ENCODE results near the gene KANSL2. TPM values are rescaled to one million over a fixed set of nuclear protein-coding genes. Genes with fewer than 3 reads are reported as not detected.
"Not testable (repeated sequence)": the region's sequence is repeated elsewhere in the genome, so short reads cannot be mapped to it uniquely, and the experiment has no call there.

KANSL2 gene
- total RNA-seq, 1 donor from 2014 or later = 19.7 TPM

DNA sequence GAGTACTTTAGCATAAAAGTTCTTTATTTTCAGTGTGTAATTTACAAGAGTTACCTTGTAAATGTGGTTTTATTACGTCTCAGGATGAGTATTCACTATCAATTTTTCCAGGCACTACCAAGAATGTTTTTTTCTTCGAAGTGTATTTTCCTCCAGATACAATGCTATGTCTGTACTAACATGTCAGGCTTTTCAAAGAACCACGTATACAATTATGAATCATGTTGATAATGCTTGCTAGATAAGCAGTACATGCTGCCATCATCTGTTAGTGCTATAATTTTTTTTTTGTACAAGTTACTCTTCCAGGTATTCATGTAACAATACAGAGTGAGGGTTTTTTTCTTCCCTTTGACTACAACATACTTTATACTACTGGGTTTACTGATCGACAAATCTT lies 5.6 kb upstream of the KANSL2 start:
- intact Hi-C loops (cut with DNase I) = no loop called here
- DNase-seq (ENCODE audit: missing footprints) (no peak), ATAC-seq (no peak)

DNA sequence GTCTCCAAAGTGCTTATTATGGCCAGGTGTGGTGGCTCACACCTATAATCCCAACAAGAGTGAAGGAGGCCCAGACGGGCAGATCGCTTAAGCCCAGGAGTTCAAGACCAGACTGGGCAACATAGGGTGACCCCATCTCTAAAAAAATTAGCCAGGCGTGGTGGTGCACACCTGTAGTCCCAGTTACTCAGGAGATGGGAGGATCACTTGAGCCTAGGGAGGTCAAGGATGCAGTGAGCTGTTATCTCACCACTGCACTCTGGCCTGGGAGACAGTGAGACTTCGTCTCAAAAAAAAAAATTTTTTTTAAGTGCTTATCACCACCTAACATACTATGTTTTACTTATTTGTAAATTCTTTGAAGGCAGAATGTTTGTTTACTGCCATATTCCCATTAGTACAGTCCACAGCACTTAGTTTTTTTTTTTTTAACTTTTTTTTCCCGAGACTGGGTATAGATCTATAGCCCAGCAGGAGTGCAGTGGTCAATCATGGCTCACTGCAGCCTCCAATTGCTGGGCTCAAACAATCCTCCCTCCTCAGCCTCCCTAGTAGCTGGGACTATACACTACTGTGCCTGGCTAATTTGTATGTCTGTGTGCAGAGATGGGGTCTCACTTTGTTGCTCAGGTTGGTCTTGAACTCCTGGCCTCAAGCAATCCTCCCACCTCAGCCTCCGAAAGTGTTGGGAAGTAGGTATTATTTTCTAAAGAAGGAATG lies 4.7 kb upstream of the KANSL2 start:
- intact Hi-C loops (cut with DNase I) = no loop called here
- ATAC-seq (no peak), DNase-seq (ENCODE audit: missing footprints) (no peak)

DNA sequence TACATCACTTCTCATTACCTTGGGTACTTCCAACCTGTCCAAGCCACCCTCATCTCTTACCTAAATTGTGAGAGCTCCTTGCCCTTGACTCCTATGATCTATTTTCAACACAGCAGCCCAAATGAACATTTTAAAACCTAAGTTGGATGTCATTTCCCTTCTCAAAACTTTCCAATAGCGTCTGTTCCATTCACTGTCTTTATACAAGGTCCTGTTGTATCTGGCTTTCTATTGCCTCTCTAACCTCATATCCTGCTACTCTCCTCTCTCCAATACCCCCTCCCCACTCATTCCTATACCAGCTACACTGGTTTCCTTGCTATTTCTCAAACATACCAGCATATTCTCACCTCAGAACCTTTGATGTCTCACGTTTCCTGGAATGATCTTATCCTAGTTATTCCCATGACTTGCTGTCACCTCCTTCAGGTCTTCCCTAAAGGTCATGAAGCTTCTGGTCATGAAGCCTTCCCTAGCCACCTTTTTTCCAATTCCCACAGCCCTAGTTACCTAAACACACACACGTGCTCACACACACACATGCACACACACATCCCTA lies 4.1 kb upstream of the KANSL2 start:
- DNase-seq (ENCODE audit: missing footprints) (no peak), ATAC-seq (no peak)
- intact Hi-C loops (cut with DNase I) = no loop called here

DNA sequence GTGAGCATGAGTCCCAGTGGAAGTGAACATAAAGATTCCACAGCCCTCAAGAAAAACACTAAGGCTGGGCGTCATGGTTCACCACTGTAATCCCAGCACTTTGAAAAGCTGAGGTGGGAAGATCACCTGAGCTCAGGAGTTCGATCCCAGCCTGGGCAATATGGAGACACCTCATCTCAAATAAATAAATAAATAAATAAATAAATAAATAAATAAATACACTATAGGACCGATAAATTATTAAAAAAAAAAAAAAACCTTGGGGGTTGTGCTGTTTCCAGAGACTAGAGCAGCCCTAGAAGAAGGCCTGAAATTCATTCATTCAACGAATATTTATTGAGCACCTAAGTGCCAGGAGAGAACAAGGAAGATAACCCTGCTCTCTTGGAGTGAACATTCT lies 1.5 kb upstream of the KANSL2 start:
- intact Hi-C loops (cut with DNase I) = loop anchor here (2.0 kb wide), 1 partner anchor 33 kb away; the partner anchor contains the start of gene CCNT1
- no peak for DNase-seq (ENCODE audit: missing footprints)
- no peak for ATAC-seq

DNA sequence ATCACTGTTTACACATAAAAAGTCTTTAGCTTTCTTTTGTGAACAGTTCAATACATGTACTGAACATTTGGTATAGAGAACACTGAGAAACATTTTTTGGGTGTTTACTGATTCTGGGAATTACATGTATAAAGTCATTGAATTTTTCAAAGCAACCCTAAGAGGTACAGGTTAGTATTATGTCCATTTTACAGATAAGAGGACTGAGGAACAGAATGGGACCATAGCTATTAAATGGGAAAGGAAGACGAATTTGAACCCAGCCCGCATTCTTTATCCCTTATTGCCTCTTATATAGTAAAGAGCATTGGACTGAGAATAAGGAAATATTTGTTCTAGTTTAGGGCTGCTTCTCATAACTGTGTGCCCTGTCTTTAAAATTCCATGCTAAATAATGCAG lies 889 bp upstream of the KANSL2 start:
- intact Hi-C loops (cut with DNase I) = loop anchor here (2.0 kb wide), 1 partner anchor 34 kb away; the partner anchor contains the start of gene CCNT1
- ATAC-seq (no peak), DNase-seq (ENCODE audit: missing footprints) (no peak)

DNA sequence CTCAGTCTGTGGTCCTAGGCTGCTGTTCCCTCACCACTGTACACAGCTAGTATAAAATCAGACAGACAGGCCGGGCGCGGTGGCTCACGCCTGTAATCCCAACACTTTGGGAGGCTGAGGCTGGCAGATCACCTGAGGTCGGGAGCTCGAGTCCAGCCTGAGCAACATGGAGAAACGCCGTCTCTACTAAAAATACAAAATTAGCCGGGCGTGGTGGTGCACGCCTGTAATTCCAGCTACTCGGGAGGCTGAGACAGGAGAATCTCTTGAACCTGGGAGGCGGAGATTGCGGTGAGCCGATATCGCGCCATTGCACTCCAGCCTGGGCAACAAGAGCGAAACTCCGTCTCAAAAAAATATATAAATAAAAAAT lies 481 bp upstream of the KANSL2 start:
- intact Hi-C loops (cut with DNase I) = loop anchor here (2.0 kb wide), 1 partner anchor 34 kb away; the partner anchor contains the start of gene CCNT1
- DNase-seq (ENCODE audit: missing footprints); ATAC-seq: not testable (repeated sequence)

DNA sequence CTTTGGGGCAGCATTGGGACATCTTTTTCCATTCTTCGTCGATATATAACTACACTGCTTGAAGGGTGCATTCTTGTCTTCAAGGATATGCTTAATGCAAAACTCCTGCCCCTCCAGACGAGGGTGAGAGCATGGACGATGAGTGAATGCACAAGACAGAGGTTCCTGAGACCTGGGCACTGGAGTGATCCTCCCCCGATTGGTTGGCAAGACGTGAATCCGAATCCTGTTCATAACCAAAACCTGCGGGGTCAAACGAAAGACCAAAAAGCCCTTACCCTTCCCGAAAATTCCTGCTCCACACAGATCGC lies 684 bp downstream of the KANSL2 start:
- no peak for ATAC-seq
- intact Hi-C loops (cut with DNase I) = no loop called here
- DNase-seq (ENCODE audit: missing footprints) = no peak

DNA sequence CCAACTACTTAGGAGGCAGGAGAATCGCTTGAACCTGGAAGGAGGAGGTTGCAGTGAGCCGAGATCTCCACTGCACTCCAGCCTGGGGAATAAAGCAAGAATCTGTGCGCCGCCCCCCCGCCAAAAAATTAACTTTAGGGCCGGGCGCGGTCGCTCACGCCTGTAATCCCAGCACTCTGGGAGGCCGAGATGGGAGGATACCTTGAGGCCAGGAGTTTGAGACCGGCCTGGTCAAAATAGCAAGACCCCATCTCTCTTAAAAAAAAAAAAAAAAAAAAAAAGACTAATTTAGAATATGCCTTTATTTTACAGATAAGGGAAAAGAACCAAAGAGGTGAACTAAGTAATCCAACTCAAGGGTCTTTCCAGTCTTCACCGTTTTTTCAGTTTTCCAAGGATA lies 1.2 kb downstream of the KANSL2 start:
- ATAC-seq (no peak), DNase-seq (ENCODE audit: missing footprints) (no peak)
- intact Hi-C loops (cut with DNase I) = no loop called here

DNA sequence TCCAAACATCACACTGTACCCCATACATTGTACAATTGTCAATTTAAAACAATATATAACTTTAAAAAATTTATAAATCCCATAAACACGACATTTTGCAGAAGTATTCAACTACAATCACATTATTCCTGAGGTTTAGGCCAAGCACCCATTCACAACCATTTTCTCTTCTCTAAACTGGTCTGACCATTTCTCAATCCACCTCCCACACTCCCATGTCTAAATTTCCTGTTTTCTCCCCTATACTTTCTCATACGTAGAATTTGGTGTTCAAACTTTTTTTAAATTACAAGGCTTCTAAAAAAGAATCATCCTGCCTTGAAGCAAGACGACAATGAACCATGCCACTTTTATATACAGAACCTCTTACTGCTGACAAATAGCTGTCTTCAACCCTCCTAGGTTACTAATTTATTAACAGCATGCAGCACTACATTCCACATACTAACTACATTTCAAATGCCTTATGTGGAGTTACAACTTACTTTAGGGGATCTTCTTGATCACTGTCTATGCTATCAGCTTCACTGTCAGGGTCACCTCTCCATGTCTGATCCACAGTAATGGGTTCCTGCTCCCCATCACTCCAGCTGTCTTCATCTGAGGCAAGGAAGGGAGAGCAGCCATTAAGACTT lies 3.4 kb downstream of the KANSL2 start:
- ATAC-seq = no peak
- DNase-seq (ENCODE audit: missing footprints) = no peak
- intact Hi-C loops (cut with DNase I) = no loop called here

DNA sequence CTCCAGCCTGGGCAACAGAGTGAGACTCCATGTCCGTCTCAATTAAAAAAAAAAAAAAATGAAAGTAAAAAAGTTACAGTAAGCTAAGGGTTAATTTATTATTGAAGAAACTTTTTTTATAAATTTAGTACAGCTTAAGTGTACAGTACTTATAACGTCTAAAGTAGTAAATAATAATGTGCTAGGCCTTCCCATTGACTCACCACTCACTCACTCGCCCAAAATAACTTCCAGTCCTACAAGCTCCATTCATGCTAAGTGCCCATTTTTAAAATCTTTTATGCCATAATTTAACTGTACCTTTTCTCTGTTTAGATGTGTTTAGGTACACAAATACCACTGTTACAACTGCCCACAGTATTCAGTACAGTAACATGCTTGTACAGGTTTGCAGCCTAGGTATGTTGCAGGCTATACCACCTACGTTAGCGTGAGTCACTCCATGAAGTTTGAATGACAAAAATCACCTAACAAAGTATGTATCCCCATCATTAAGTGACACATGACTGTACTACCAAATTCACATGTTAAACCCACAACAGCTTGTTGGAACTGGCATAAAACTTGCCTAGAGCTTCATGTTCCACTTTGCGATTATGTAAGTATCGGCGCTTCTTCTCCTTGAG lies 10.7 kb downstream of the KANSL2 start:
- intact Hi-C loops (cut with DNase I) = no loop called here

DNA sequence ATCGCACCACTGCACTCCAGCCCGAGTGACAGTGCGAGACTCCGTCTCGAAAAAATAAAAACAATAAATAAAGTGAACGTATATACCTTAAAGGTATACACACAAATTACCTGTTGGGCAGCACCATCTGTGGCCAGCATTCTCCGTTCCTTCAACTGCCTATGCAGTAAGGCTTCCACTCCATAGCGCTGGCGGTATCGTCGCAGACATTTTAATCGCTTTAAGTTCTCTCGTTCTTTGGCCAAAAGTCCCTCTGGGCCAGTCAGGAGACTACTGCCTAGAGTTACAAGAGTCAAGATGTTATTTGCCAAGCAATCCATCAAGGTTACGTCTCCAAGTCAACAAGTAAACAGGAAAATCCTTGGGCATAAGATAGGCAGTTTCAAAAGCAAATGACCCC lies 13.0 kb downstream of the KANSL2 start:
- DNase-seq (ENCODE audit: missing footprints) (no peak), ATAC-seq (no peak)
- intact Hi-C loops (cut with DNase I) = no loop called here

More for the DNA sequence above, 10.7 kb downstream of the KANSL2 start:
- DNase-seq (ENCODE audit: missing footprints) = no peak
- no peak for ATAC-seq

DNA sequence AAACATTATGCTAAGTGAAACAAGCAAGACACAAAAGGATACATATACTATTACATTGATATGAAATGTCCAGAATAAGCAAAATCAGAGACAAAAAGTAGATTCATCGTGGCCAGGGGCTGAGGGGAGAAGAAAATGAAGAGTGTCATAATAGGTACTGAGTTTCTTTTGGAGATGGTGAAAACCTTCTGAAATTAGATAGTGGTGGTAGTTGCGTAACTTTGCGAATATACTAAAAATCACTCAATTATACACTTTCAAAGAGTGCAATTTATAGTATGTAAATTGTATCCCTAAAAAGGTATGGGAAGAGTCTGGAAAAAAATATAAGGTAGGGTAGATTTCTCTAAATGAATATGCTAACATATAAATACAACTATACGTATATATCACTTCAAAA lies 22.2 kb downstream of the KANSL2 start:
- DNase-seq (ENCODE audit: missing footprints) (no peak), ATAC-seq (no peak)
- intact Hi-C loops (cut with DNase I) = no loop called here

DNA sequence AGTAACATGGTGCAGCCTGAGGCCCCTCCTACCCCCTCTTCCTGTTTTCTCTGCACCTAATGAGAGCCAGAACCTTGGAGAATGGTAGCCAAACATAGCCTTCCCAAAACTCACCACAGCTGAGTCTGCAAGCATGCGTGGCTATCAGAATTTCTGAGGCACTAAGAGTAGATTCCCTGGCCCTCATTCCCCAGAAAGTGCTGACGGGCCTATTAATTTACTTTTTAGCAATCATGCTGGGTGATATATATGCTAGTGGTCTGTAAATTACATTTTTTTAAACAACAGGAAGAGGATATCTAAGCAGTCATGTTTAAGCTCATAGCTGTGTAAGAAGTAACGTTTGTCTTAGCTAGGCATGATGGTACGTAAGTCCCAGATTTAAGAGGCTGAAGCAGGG lies 30.4 kb downstream of the KANSL2 start:
- DNase-seq (ENCODE audit: missing footprints) (no peak), ATAC-seq (no peak)
- intact Hi-C loops (cut with DNase I) = no loop called here

DNA sequence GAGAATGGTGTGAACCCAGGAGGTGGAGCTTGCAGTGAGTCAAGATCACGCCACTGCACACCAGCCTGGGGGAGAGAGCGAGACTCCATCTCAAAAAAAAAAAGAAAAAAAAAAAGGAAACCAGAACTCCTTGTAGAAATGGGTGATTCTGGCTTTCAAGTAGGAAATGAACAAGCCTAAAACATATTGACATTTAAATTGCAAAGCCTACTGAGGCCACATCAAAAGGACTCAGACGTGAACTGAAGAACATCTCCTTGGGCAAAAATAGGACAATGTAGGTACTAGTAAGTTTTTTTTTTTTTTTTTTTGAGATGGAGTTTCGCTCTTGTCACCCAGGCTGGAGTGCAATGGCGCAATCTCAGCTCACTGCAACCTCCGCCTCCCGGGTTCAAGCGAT lies 36.7 kb downstream of the KANSL2 start:
- ATAC-seq; intact Hi-C loops (cut with DNase I); DNase-seq (ENCODE audit: missing footprints): not testable (repeated sequence)

DNA sequence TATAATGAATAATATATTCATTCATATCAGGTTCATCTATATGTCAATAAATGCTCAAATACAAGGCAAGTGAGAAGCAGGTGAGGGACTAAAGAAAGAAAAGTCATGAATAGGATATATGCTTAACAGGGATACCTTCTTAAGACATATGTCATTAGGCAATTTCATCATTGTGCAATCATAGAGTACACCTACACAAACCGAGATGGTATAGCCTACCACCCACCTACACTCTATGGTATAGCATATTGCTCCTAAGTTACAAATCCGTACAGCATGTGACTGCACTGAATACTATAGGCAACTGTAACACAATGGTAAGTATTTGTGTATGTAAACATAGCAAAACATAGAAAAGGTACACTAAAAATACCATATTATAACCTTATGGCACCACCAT lies 39.0 kb downstream of the KANSL2 start:
- no peak for DNase-seq (ENCODE audit: missing footprints)
- no peak for ATAC-seq
- intact Hi-C loops (cut with DNase I) = no loop called here

DNA sequence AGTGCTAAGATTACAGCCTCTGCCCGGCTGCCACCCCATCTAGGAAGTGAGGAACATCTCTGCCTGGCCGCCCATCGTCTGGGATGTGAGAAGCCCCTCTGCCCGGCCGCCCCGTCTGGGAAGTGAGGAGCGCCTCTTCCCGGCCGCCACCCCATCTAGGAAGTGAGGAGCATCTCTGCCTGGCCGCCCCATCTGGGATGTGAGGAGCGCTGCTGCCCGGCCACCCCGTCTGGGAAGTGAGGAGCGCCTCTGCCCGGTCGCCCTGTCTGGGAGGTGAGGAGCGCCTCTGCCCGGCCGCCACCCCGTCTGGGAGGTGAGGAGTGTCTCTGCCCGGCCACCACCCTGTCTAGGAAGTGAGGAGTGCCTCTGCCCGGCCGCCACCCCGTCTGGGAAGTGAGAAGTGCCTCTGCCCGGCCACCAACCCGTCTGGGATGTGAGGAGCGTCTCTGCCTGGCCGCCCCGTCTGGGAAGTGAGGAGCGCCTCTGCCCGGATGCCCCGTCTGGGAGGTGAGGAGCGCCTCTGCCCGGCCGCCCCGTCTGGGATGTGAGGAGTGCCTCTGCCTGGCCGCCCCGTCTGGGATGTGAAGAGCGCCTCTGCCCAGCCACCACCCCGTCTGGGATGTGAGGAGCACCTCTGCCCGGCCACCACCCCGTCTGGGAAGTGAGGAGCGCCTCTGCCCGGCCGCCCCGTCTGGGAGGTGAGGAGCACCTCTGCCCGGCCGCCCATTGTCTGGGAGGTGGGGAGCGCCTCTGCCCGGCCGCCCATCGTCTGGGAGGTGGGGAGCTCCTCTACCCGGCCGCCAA lies 40.1 kb downstream of the KANSL2 start:
- DNase-seq (ENCODE audit: missing footprints); intact Hi-C loops (cut with DNase I); ATAC-seq: not testable (repeated sequence)

DNA sequence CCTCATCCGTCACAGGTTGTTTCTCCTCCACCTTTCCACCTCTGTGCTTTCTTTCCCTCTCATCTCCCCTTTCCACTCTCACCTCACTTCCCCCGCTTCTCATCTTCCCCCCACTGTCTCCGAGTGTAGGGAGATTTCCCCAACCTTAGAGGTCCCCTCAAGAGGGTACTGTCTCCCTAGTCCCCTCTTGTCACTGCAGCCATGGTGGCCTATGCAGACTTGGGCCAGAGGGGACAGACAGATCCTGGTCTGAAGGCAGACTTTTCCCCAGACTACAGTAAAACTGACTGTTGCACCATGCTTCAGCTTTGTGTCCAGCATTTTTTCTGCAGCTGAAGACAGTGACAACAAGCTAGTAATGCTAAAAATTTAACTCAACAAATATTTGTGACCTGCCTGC lies 41.2 kb downstream of the KANSL2 start:
- no peak for DNase-seq (ENCODE audit: missing footprints)
- intact Hi-C loops (cut with DNase I) = no loop called here
- ATAC-seq = no peak

DNA sequence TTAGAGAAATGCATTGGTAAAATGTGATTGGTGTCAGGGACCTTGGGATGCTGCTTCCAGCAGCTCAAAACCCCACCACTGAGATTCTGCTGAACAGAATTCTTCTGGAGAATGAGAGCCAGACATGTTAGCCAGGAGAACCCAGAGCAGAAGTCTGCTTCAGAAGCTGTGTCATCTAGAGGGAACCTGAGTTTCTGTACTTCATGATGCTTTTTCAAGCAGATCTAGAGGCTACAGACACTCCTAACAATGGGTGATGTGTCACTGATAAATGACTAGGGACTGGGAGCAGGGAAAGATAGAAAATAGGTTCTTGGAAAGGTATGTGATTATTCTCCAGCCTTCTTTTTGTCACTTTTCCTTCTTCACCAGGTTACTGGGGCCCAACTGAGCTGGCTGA lies 41.6 kb downstream of the KANSL2 start:
- intact Hi-C loops (cut with DNase I) = no loop called here
- DNase-seq (ENCODE audit: missing footprints) (no peak), ATAC-seq (no peak)

DNA sequence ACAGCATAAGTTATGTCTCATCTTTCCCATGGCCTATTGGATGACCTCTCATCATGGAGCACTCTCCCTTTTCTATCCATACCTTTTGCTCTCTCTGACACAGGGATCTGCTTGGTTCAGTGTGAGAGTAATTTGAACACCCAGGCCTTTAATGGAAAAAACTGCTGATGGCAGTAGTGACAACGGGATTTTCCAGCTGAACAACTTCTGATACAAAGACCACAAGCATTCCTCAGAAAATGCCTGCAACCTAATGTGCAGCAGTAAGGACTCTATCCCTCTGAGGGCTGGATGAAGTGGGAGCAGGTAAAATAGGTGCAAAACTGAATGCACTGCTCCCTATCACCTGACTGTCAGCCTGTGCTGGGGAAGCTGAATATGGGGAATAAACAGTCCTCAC lies 51.0 kb downstream of the KANSL2 start:
- ATAC-seq = no peak
- intact Hi-C loops (cut with DNase I) = no loop called here
- no peak for DNase-seq (ENCODE audit: missing footprints)

Data from Right ventricle myocardium inferior (tissue), 1 donor.